Activated CD8-positive, alpha-beta memory T cell treated with anti-CD3 and anti-CD28 coated beads for 24 hours (primary cell): ENCODE results near the gene RFX1.
"Not testable (repeated sequence)": the region's sequence is repeated elsewhere in the genome, so short reads cannot be mapped to it uniquely, and the experiment has no call there.

ENCODE experiments used
- DNase-seq: peaks from one replicate; pipeline ENCODE4 v3.0.0-alpha.2; 2020

The RFX1 gene

GRCh38 chr19:14026652-14027192 lies 20.6 kb upstream of the RFX1 start:
- DNase-seq = not testable (repeated sequence)

GRCh38 chr19:14023404-14024235 lies 17.5 kb upstream of the RFX1 start:
- DNase-seq = no peak

GRCh38 chr19:14022469-14022868 lies 16.3 kb upstream of the RFX1 start:
- no peak for DNase-seq

GRCh38 chr19:14021474-14021873 lies 15.4 kb upstream of the RFX1 start:
- no peak for DNase-seq

- DNase-seq = not testable (repeated sequence)
These were observed 13.6 kb upstream of the RFX1 start for GRCh38 chr19:14019739-14020138.

- no peak for DNase-seq
These were observed 13.0 kb upstream of the RFX1 start for GRCh38 chr19:14019100-14019499.

GRCh38 chr19:14015524-14016035 lies 9.5 kb upstream of the RFX1 start:
- DNase-seq = no peak

GRCh38 chr19:14012378-14012915 lies 6.3 kb upstream of the RFX1 start:
- DNase-seq = no peak

- peak; percentile 95 for DNase-seq
These were observed 844 bp upstream of the RFX1 start for GRCh38 chr19:14006766-14007562.

- DNase-seq = peak; percentile 94
These were observed 603 bp downstream of the RFX1 start for GRCh38 chr19:14005349-14006084.

- no peak for DNase-seq
These were observed 1.3 kb downstream of the RFX1 start for GRCh38 chr19:14004619-14005348.

GRCh38 chr19:14003251-14004055 lies 2.7 kb downstream of the RFX1 start:
- no peak for DNase-seq

- peak; percentile 69 for DNase-seq
These were observed 3.4 kb downstream of the RFX1 start for GRCh38 chr19:14002571-14003250.

GRCh38 chr19:14000691-14001375 lies 5.3 kb downstream of the RFX1 start:
- no peak for DNase-seq

GRCh38 chr19:13999085-13999484 lies 7.0 kb downstream of the RFX1 start:
- DNase-seq = no peak

GRCh38 chr19:13998426-13998825 lies 7.7 kb downstream of the RFX1 start:
- DNase-seq = no peak

- DNase-seq = no peak
These were observed 8.5 kb downstream of the RFX1 start for GRCh38 chr19:13997631-13997962.

GRCh38 chr19:13996928-13997630 lies 9.0 kb downstream of the RFX1 start:
- no peak for DNase-seq
